CD4-positive, alpha-beta memory T cell (primary cell): ENCODE measurements around the gene AGXT2. TPM values are rescaled to one million over a fixed set of nuclear protein-coding genes. Genes with fewer than 3 reads are reported as not detected.

Source experiments
- CTCF ChIA-PET: fragments of 350-600 bp; sonication (Branson Sonifier 250); formaldehyde crosslinking; loops from one replicate; lab custom pipeline; 2021; ENCODE audit warnings: inconsistent platforms; ENCODE audit not compliant: partially characterized antibody; lab: Charles Lee
- POLR2A ChIA-PET: fragments of 350-600 bp; sonication (Branson Sonifier 250); formaldehyde crosslinking; loops from one replicate; lab custom pipeline; 2021; ENCODE audit not compliant: partially characterized antibody; lab: Charles Lee
- DNase-seq, 5 donors: peaks; one replicate each; pipeline versions ENCODE4 v3.0.0 to v3.0.0-alpha.2; 2020 to 2022; ENCODE audit warnings: mixed read lengths in 1 of 5
- H3K27ac ChIP-seq: one replicate; pipeline ENCODE4 v1.7.0; 2013; ENCODE audit warnings: low read depth, low read length
- H3K27me3 ChIP-seq: 2 replicates; pipeline ENCODE4 v1.7.0; 2013; ENCODE audit warnings: mild to moderate bottlenecking, low read length, moderate library complexity; ENCODE audit not compliant: insufficient read depth
- H3K36me3 ChIP-seq: 2 replicates; pipeline ENCODE4 v1.7.0; 2013; ENCODE audit warnings: mild to moderate bottlenecking, low read length, moderate library complexity; ENCODE audit not compliant: insufficient read depth
- H3K4me1 ChIP-seq: 2 replicates; pipeline ENCODE4 v1.7.0; 2013; ENCODE audit warnings: mild to moderate bottlenecking, low read length, moderate library complexity; ENCODE audit not compliant: insufficient read depth
- H3K4me3 ChIP-seq, 2 donors: one replicate each; pipeline ENCODE4 v1.7.0; 2013; ENCODE audit warnings: low read length in 2 of 2, mild to moderate bottlenecking in 1 of 2
- H3K9me3 ChIP-seq, 2 donors: one replicate each; pipeline ENCODE4 v1.7.0; 2013; ENCODE audit warnings: low read length in 2 of 2, control low read depth in 1 of 2; ENCODE audit not compliant: control insufficient read depth in 1 of 2
- H3K27ac Mint-ChIP-seq, 7 donors: one replicate each; pipeline ENCODE4 v1.8.0; 2020 to 2021; ENCODE audit warnings: mixed read lengths in 7 of 7, mild to moderate bottlenecking in 6 of 7, inconsistent platforms in 3 of 7, moderate library complexity in 3 of 7
- H3K27me3 Mint-ChIP-seq, 2 donors: one replicate each; pipeline ENCODE4 v1.8.0; 2020 to 2021; ENCODE audit warnings: mixed read lengths in 2 of 2
- H3K36me3 Mint-ChIP-seq, 2 donors: one replicate each; pipeline ENCODE4 v1.8.0; 2020 to 2021; ENCODE audit warnings: mixed read lengths in 2 of 2, inconsistent platforms in 1 of 2, mild to moderate bottlenecking in 1 of 2
- H3K4me1 Mint-ChIP-seq, 4 donors: one replicate each; pipeline ENCODE4 v1.8.0; 2020 to 2021; ENCODE audit warnings: mixed read lengths in 4 of 4, mild to moderate bottlenecking in 1 of 4
- H3K4me3 Mint-ChIP-seq, 8 donors: one replicate each; pipeline ENCODE4 v1.8.0; 2020 to 2021; ENCODE audit warnings: mixed read lengths in 8 of 8, mild to moderate bottlenecking in 7 of 8, moderate library complexity in 6 of 8, inconsistent platforms in 3 of 8
- H3K9me3 Mint-ChIP-seq, 8 donors: one replicate each; pipeline ENCODE4 v1.8.0; 2020 to 2021; ENCODE audit warnings: mixed read lengths in 8 of 8, mild to moderate bottlenecking in 5 of 8, inconsistent platforms in 3 of 8, moderate library complexity in 1 of 8
- intact Hi-C: fragments of 100-400 bp; cut with micrococcal nuclease; formaldehyde crosslinking; loops from one replicate; pipeline ENCODE4 v1.15.1; 2023
- polyA plus RNA-seq, 2 donors: library from polyadenylated mRNA; unstranded; fragments of 300-500 nt; fragmentation: Illumina TruSeq; gene quantifications; one replicate each; pipeline ENCODE4 v1.2.3, GENCODE V29; 2021
- total RNA-seq, 2 experiments: library from RNA; stranded (reverse); gene quantifications; one replicate each; pipeline ENCODE4 v1.2.3, GENCODE V29; 2021

AGXT2 gene
- total and polyA plus RNA-seq, 4 experiments from 2014 or later: not detected

GRCh38 chr5:35004771-35005170 is 43.0 kb downstream of the AGXT2 start:
- Histone ChIP-seq H3K27me3 (no peaks in the 10 kb centered on the region), H3K27ac (no peak overlapping the region), H3K4me1 (no peaks in the 10 kb centered on the region), H3K4me3 (no peak overlapping the region), H3K36me3 (no peaks in the 10 kb centered on the region), H3K9me3 (no peaks in the 10 kb centered on the region)
- POLR2A ChIA-PET: no interaction called here
- intact Hi-C loops: no loop called here
- peaks cover 0 to 3% (median 0%) of the 10 kb centered on the region in 8 donors for H3K9me3 Mint-ChIP-seq
- no peak overlapping the region for H3K27ac Mint-ChIP-seq
- peaks cover 19 to 27% of the 10 kb centered on the region in 2 donors for H3K27me3 Mint-ChIP-seq
- no peaks in the 10 kb centered on the region for H3K4me1 Mint-ChIP-seq
- no peak overlapping the region for H3K4me3 Mint-ChIP-seq
- no peaks in the 10 kb centered on the region for H3K36me3 Mint-ChIP-seq
- no peak for DNase-seq
- CTCF ChIA-PET: interaction anchor here (0.9 to 4.4 kb wide), 2 partner anchors 11 to 83 kb away, joined by 3 to 26 read pairs; no protein-coding TSS in a partner anchor

GRCh38 chr5:35004200-35004599 is 43.5 kb downstream of the AGXT2 start:
- H3K9me3 Mint-ChIP-seq: peaks cover 0 to 2% (median 0%) of the 10 kb centered on the region in 8 donors
- H3K4me3 ChIP-seq: no peak overlapping the region
- H3K4me3 Mint-ChIP-seq: no peak overlapping the region
- intact Hi-C loops: no loop called here
- no peak overlapping the region for H3K27ac ChIP-seq
- no peaks in the 10 kb centered on the region for H3K36me3 ChIP-seq
- H3K27me3 Mint-ChIP-seq: peaks cover 18 to 25% of the 10 kb centered on the region in 2 donors
- H3K36me3 Mint-ChIP-seq: no peaks in the 10 kb centered on the region
- no peak for DNase-seq
- ChIA-PET POLR2A (interaction anchor here (1.1 kb wide), 1 partner anchor 88 kb away, joined by 3 read pairs; the partner anchor contains the start of genes BRIX1 and RAD1), CTCF (interaction anchor here (0.7 to 4.4 kb wide), 12 partner anchors 9 to 922 kb away, joined by 3 to 26 read pairs (median 4); no protein-coding TSS in a partner anchor)
- no peaks in the 10 kb centered on the region for H3K9me3 ChIP-seq
- H3K27ac Mint-ChIP-seq: no peak overlapping the region
- no peaks in the 10 kb centered on the region for H3K4me1 ChIP-seq
- H3K4me1 Mint-ChIP-seq: no peaks in the 10 kb centered on the region
- no peaks in the 10 kb centered on the region for H3K27me3 ChIP-seq

GRCh38 chr5:35003018-35003957 is 44.5 kb downstream of the AGXT2 start:
- Histone ChIP-seq H3K27me3 (no peaks in the 10 kb centered on the region), H3K27ac (no peak overlapping the region), H3K4me3 (no peak overlapping the region), H3K9me3 (no peaks in the 10 kb centered on the region), H3K36me3 (no peaks in the 10 kb centered on the region), H3K4me1 (no peaks in the 10 kb centered on the region)
- ChIA-PET CTCF (interaction anchor here (0.7 to 4.4 kb wide), 17 partner anchors 10 to 923 kb away, joined by 3 to 26 read pairs (median 4); no protein-coding TSS in a partner anchor), POLR2A (interaction anchor here (1.1 kb wide), 1 partner anchor 88 kb away, joined by 3 read pairs; the partner anchor contains the start of genes BRIX1 and RAD1)
- DNase-seq: peak in 4 of 5 donors; percentile 22 to 46 (median 32)
- no peaks in the 10 kb centered on the region for H3K36me3 Mint-ChIP-seq
- H3K4me3 Mint-ChIP-seq: no peak overlapping the region
- intact Hi-C loops: loop anchor here (1.0 kb wide), 3 partner anchors 480 to 529 kb away; no protein-coding TSS in a partner anchor
- no peaks in the 10 kb centered on the region for H3K4me1 Mint-ChIP-seq
- H3K27me3 Mint-ChIP-seq: peaks cover 14 to 22% of the 10 kb centered on the region in 2 donors
- H3K27ac Mint-ChIP-seq: no peak overlapping the region
- peaks cover 0 to 2% (median 0%) of the 10 kb centered on the region in 8 donors for H3K9me3 Mint-ChIP-seq

- DNase-seq: no peak
- Histone ChIP-seq H3K9me3 (no peaks in the 10 kb centered on the region), H3K4me3 (no peak overlapping the region), H3K36me3 (no peaks in the 10 kb centered on the region), H3K27ac (no peak overlapping the region), H3K4me1 (no peaks in the 10 kb centered on the region), H3K27me3 (no peaks in the 10 kb centered on the region)
- intact Hi-C loops: no loop called here
- CTCF ChIA-PET: interaction anchor here (1.0 to 4.4 kb wide), 3 partner anchors 9 to 924 kb away, joined by 3 to 26 read pairs (median 4); no protein-coding TSS in a partner anchor
- POLR2A ChIA-PET: no interaction called here
- H3K27ac Mint-ChIP-seq: no peak overlapping the region
- H3K27me3 Mint-ChIP-seq: peaks cover 14 to 21% of the 10 kb centered on the region in 2 donors
- H3K4me1 Mint-ChIP-seq: no peaks in the 10 kb centered on the region
- H3K36me3 Mint-ChIP-seq: no peaks in the 10 kb centered on the region
- H3K9me3 Mint-ChIP-seq: peaks cover 0 to 2% (median 0%) of the 10 kb centered on the region in 8 donors
- no peak overlapping the region for H3K4me3 Mint-ChIP-seq
Observed at GRCh38 chr5:35002459-35002858, 45.3 kb downstream of the AGXT2 start.

GRCh38 chr5:35001842-35002241 is 45.9 kb downstream of the AGXT2 start:
- Histone ChIP-seq H3K4me3 (no peak overlapping the region), H3K36me3 (no peaks in the 10 kb centered on the region), H3K27me3 (no peaks in the 10 kb centered on the region), H3K4me1 (no peaks in the 10 kb centered on the region), H3K27ac (no peak overlapping the region), H3K9me3 (no peaks in the 10 kb centered on the region)
- Mint-ChIP-seq H3K27me3 (peaks cover 14 to 18% of the 10 kb centered on the region in 2 donors), H3K9me3 (peaks cover 0 to 2% (median 0%) of the 10 kb centered on the region in 8 donors), H3K4me3 (no peak overlapping the region), H3K27ac (no peak overlapping the region), H3K4me1 (no peaks in the 10 kb centered on the region), H3K36me3 (no peaks in the 10 kb centered on the region)
- no peak for DNase-seq
- CTCF ChIA-PET: interaction anchor here (1.0 to 4.4 kb wide), 3 partner anchors 8 to 925 kb away, joined by 3 to 26 read pairs (median 3); no protein-coding TSS in a partner anchor
- intact Hi-C loops: no loop called here
- POLR2A ChIA-PET: no interaction called here

- H3K27me3 Mint-ChIP-seq: peaks cover 11 to 21% of the 10 kb centered on the region in 2 donors
- intact Hi-C loops: no loop called here
- POLR2A ChIA-PET: no interaction called here
Observed at GRCh38 chr5:34998058-34998789, 49.5 kb downstream of the AGXT2 start.

More at GRCh38 chr5:34998058-34998789, 49.5 kb downstream of the AGXT2 start:
- DNase-seq: no peak
- H3K4me1 ChIP-seq: no peaks in the 10 kb centered on the region
- no peak overlapping the region for H3K4me3 ChIP-seq
- H3K9me3 ChIP-seq: no peaks in the 10 kb centered on the region
- CTCF ChIA-PET: no interaction called here
- Mint-ChIP-seq H3K9me3 (peaks cover 0 to under 1% (median 0%) of the 10 kb centered on the region in 8 donors), H3K4me1 (no peaks in the 10 kb centered on the region), H3K27ac (no peak overlapping the region), H3K4me3 (no peak overlapping the region), H3K36me3 (no peaks in the 10 kb centered on the region)
- H3K27ac ChIP-seq: no peak overlapping the region
- no peaks in the 10 kb centered on the region for H3K36me3 ChIP-seq
- no peaks in the 10 kb centered on the region for H3K27me3 ChIP-seq
